ENCODE measurements around the gene IQSEC2.

Gene IQSEC2

DNA sequence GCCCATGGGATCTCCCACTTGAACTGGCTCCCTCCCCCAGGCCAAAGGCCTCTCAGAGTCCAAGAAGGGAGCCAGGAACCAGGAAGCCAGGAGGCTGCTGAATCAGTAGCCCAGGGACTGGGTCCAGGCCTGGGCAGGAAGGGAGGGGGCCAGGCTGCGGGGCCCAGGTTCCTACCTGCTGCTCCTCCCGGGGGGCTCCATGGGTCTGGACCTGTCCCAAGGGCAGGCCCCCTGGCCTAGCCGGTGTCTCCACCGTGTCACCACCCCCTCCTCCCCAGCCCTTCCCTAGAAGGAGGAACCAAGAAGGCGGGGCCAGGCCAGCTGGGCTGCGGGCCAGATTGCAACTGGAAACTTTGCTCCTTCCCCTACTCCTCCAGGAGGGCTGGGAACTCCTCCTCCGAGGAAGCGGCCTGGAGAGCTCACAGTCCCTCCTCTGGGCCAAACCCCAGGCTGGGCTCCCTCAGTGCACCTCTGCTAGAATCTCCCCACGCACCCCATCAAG lies at the start of gene IQSEC2:
Gene IQSEC2 (minus strand): TSS at position 264 of the 502 bp plus-strand sequence.
- in situ Hi-C loops (cut with MboI; ENCODE audit: low sequenced_read_pairs), result no loop called here

DNA sequence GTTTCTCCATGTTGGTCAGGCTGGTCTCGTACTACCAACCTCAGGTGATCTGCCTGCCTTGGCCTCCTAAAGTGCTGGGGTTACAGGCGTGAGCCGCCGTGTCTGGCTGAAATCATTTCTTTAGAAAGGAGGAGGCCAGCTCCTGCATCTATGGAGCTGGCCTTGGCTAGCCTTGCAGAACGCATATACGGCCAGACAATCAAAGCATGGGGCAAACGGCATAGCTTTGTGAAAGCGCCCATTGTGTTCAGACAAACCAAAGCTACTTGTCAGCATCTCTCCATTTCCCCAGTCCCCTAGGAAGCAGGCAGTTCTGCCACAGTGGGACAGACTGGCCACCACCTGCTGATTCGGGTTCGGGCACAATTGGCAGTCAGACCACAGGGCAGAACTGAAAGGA lies 48.9 kb upstream of the IQSEC2 start:
- in situ Hi-C loops (cut with MboI; ENCODE audit: low sequenced_read_pairs), result no loop called here

DNA sequence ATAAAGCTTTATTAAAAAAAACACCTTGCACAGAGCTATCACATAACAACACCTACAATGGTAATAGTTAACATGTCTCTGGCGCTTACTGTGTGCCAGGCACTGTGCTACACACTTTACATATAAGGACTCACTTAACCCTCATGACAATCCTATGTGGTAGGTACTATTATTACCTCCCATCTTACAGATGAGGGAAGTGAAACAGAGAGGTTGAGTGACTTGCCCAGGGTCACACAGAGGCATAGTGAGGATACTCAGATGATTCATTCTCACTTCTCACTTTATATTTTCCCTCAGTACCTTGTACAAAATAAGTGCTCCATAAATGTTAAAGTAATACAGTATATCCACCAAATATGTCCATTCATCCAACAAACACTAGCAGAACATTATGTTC lies 43.4 kb upstream of the IQSEC2 start:
- in situ Hi-C loops (cut with MboI; ENCODE audit: low sequenced_read_pairs), result loop anchor here (25.0 kb wide), 1 partner anchor 262 kb away; no protein-coding TSS in a partner anchor

DNA sequence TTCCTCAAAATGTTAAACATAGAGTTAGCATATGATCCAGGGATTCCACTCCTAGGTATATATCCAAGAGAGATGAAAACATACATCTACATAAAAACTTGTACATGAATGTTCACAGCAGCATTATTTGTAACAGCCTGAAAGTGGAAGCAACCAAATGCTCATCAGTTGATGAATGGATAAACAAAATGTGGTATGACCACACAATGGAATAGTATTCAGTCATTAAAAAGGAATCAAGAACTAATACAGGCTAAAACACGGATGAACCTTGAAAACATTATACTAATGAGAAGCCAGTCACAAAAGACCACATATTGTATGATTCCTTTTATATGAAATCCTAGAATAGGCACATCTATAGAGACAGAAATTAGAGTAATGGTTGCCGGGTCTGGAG lies 42.7 kb upstream of the IQSEC2 start:
- in situ Hi-C loops (cut with MboI; ENCODE audit: low sequenced_read_pairs), result loop anchor here (25.0 kb wide), 1 partner anchor 263 kb away; no protein-coding TSS in a partner anchor

DNA sequence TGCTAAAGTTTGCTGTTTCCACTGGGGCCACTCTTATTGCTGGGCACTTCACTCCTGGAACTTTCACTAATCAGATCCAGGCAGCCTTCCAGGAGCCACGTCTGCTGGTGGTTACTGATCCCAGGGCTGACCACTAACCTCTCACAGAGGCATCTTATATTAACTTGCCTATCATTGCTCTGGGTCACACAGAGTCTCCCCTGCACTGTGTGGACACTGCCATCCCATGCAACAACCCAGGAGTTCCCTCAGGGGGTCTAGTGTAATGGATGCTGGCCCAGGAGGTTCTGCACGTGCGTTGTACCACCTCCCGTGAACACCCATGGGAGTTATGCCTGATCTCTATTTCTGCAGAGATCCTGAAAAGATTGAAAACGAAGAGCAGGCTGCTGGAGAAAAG lies 41.8 kb upstream of the IQSEC2 start:
- in situ Hi-C loops (cut with MboI; ENCODE audit: low sequenced_read_pairs), result loop anchor here (25.0 kb wide), 1 partner anchor 264 kb away; no protein-coding TSS in a partner anchor

DNA sequence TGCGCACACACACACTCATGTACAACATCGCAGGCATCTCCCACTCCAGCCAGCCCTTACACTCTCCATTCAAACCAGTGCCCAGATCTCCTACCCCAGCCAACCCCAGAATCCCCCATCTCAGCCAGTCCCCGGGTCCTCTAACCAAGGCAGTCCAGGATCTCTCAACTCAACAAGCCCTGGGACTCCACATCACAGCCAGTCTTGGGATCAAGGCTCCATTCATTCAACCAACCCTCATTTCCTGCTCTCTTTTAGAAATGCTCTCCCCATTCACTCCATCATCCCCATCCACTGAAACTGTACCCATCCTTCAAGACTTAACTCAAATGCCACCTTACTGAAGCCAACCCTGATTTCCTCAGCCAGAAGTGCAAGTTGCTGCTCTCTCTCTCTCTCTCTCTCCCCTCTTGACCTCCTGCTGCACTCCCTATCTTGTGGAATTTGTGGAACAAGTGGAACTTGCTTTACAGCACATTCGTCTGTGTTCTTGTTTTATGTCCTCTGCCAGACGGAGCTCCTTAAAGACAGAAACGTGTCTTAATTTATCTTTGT lies 40.6 kb upstream of the IQSEC2 start:
- in situ Hi-C loops (cut with MboI; ENCODE audit: low sequenced_read_pairs), result loop anchor here (25.0 kb wide), 1 partner anchor 265 kb away; no protein-coding TSS in a partner anchor

DNA sequence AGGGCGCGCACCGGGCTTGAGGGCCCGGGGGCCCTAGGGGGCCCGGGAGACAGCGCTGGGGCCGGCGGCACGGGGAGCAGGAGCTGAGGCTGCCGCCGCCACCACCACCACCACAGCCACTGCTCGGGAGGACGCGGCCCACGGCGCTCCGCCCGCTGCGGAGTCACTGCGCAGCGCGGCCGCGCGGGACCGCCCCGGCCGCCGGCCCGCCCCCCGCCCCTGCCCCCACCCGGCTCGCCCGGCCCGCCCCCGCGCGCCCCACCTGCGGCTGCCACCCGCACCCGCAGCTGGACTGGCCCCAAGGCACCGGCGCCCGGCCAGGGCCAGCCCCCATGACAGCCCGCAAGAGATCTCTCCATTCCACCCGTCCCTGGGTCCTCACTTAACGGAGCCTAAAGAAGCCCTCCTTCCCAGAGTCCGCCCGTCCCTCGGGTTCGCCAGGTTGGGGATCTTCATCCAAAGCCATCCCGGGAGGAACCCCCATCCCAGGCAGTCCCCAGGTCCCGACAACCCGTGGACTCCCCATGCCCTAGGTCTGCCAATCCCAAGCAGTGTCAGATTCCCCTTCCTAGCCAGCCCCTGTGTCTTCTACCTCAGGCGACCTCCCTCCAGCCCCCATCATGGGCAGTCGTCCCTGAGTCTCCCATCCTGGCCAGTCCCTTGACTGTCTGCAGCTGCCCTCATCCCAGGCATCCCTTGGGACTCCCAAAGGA lies 40.0 kb upstream of the IQSEC2 start:
- in situ Hi-C loops (cut with MboI; ENCODE audit: low sequenced_read_pairs), result loop anchor here (25.0 kb wide), 1 partner anchor 266 kb away; no protein-coding TSS in a partner anchor

DNA sequence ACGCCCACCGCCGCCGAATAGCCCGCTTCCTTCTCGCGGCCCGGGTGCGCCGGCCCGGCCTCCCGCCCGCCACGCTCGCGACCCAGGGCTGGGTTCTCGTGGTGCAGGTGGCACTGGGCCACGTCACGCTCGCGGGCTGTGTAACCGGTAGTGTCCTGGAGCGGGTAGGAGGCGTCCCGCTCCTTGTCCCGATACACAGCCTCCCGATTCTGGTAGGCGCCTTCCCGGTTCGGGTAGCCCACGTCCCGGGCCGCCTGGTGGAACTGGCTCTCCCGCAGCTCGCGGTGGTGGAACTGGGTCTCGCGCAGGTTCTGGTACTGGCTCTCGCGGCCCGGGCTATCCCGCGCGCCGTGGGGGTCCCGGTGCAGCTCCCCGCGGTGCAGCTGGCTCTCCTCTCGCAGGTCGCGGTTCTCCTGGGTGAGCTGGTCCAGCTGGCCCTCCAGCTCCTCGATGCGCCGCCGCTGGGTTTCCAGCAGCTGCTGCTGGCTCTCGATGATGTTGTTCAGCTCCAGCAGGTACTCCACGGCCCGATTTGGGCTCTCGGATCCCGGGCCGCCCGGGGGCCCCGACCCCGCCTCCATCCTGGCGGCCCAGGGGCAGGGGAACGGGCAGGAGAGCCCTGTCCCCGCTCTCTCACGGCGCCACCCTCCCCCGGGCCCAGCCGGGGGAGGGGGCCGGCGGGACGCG lies 39.3 kb upstream of the IQSEC2 start:
- in situ Hi-C loops (cut with MboI; ENCODE audit: low sequenced_read_pairs), result loop anchor here (25.0 kb wide), 1 partner anchor 267 kb away; no protein-coding TSS in a partner anchor

DNA sequence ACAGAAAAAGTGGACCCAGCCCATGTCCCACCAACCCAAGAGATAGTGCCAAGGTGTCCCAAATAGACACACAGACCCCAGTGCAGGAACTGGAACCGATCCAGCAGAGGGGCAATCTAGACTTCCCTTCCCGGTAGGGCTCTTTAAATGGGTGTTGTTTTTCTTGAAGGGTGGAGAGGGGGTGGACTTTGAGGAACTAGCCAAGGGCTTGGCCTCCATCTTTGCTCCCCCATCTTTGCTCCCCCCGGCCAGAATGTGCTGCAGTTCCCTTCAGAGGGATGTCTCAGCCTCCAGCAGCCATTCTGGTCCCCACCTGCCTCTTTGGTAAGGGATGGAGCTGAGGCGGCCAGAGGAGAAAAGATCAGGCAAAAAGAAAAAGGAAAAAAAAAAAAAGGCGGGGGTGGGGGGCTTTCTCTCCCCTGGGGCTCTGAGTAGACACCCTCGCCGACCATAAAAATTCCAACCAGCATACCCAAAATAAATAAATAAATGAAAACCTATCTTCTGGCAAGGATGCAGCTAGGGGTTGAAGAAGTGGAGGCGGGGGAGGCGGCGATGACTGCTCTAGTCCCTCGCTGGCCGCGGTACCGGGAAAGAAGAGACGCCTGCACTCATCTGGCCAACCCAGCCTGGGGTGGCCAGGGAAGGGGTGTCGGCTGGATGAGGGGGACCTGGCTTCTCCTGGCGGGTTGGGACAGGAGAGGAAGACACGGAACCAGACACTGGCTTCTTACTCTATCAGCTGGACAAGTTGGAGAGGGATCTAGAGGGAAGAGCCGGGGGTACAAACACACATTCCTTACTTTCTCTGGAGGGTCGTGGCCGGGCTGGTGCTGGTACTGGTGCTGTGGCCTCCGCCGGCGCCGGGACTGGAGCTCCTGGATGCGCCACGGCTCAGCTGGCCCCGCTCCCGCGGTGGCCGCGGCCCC lies 38.5 kb upstream of the IQSEC2 start:
- in situ Hi-C loops (cut with MboI; ENCODE audit: low sequenced_read_pairs), result loop anchor here (10.0 to 25.0 kb wide), 2 partner anchors 115 to 267 kb away; partner anchors contain the start of gene HSD17B10

DNA sequence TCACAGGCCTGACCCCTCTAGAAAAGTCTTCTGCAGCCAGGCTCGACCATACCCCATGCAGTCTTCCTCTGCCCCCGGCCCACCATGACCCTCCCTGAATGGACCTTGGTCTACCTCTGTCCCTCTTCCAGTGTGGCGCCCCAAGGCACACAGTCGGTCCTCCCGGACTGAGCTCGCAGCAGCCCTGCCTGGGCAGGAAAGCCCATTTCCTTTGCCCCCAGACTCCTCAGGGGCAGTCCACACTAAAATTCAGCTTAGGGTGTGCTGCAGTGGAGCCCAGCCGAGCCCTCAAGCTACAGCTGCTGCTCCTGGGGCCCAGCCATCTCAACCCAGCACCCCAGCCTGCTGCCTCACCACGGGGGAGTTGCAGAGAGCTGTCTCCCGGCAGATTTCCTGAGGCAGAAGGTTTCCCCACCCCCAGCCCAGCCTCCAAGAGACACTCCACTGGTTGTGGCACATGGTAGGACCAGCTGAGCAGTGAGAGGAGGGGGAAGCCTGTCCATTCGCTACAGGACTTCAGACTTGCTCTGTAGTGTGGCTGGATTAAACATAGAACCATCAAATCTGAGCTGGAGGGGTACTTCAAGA lies 37.5 kb upstream of the IQSEC2 start:
- in situ Hi-C loops (cut with MboI; ENCODE audit: low sequenced_read_pairs), result loop anchor here (10.0 to 25.0 kb wide), 2 partner anchors 116 to 268 kb away; partner anchors contain the start of gene HSD17B10

DNA sequence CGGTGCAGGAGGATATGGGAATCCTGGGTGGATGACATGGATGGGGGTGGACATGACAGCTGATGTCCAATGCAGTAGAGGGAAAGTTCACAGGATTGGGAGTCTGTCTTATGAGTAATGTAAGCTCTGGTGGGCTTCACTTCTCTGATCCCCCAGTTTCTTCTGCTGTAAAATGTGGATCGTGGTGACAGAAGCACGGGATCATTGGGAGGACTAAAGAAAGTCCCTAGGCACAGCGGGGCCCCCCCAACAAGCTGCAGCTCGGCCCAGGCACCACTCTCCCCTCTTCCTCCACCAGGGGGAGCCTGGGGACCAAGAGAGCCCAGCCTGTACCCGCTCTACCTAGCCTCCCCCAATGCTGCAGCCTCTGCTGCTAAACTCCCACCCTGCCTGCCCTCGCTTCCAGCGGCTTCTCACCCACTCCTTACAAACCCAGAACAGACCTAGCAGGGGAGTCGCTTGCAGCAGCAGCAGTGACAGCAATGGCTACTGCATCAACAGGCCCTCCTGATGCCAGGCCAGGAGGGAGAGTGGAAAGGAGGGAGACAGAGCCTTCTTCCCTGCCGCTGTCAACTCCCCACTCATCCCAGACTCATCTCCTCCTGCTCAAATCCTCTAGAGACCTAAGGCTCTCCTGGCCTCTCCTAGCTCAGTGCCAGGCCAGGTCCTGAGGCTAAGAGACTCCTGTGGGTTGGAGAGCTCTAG lies 36.1 kb upstream of the IQSEC2 start:
- in situ Hi-C loops (cut with MboI; ENCODE audit: low sequenced_read_pairs), result loop anchor here (10.0 to 25.0 kb wide), 2 partner anchors 117 to 270 kb away; partner anchors contain the start of gene HSD17B10

DNA sequence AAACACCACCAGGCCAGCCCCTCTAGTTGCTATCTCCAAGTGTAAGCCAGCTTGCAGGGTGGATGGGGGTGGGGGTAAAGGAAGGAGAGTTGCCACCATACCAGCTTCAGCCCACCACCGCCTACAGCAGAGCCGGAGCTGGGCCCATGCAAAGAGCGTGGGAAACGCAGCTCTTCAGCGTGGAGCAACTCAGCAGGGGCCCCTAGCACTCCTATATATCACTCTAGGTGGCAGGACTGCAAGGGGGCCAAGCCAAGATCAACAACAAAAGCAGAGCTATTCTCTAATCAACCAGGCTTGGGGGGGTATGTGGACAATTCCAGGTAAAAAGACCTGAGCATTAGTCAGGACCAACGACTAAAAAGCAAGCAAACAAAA lies 35.5 kb upstream of the IQSEC2 start:
- in situ Hi-C loops (cut with MboI; ENCODE audit: low sequenced_read_pairs), result loop anchor here (10.0 to 25.0 kb wide), 2 partner anchors 118 to 270 kb away; partner anchors contain the start of gene HSD17B10

DNA sequence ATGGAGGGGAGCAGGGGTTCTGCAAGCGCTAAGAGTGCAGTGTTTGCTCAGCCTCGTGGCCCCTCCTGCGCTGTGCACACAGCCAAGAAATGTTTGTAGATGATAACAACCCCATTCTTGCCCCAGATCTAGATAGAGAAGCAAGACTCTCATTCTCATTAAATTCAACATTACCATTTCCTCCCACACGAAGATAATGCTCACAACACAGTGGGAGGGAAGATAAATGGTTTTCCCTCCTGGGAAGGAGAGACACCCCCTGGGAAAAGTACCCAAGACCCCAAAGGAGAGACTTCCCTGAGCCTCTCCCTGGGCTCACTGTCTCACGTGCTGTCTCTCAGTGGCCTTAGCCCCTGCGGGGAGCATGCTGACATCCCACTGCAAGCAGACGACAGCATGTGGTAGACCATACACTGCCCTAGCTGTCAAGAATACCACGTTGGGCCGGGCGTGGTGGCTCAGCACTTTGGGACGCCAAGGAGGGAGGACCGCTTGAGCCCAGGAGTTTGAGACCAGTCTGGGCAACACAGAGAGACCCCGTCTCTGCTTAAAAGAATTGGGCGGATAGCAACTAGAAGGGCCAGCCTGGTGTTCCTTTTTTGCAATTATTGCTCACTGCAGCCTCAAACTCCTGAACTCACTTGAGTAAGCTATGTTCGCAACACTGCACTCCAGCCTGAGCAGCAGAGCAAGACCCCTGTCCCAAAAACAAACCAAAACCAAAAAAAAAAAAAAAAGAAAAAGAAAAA lies 34.9 kb upstream of the IQSEC2 start:
- in situ Hi-C loops (cut with MboI; ENCODE audit: low sequenced_read_pairs), result loop anchor here (10.0 to 25.0 kb wide), 2 partner anchors 119 to 271 kb away; partner anchors contain the start of gene HSD17B10

DNA sequence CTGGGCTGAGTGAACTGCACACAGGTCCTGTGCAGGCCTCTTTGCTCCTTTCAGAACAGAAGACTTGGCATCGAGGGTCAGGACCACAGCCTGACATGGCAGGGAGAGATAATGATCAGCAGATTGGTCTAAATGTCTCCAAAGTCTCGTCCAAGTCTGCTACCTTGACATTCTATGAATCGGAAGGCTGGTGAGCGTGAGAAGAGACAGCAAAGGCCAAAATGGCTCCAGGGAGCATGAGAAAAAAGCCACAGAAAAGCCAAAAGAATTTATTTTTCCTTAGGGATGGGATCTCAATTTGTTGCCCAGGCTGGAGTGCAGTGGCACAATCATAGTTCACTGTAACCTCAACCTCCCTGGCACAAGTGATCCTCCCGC lies 32.3 kb upstream of the IQSEC2 start:
- in situ Hi-C loops (cut with MboI; ENCODE audit: low sequenced_read_pairs), result loop anchor here (10.0 to 25.0 kb wide), 2 partner anchors 121 to 274 kb away; partner anchors contain the start of gene HSD17B10

DNA sequence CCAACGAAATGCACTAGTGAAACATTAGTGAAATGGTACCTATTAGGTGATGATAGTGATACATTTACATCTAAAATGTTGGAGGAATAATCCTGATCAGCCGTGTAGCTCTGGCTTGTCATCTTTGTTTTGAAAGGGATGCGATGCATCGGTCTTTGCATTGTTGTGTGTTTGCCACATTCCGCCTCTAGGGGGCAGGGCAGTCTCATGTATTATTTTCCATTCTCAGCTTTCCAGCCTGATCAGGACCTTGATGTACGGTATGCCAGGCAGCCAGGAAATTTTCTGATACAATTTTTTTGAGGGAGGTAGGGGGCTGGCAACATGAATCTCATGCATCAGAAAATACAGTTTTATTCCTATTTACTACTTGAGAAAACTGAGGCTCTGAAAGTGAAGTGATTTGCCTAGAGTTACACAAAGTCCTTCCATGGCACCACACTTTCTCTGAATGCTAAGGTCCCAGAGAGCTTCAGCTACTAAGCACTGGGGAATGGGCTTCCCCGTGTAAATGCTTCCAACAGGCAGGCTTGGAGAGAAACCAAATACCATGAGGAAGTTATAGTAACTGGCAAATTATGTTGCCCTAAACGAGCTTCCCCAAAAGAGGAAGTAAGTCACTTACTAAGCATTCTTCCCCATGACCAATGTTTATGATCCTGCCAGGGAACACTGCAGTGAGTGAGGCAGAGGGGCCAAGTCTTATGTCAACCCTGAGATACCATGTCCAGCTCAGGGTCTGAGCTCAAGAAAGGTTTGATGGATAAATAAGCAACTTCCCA lies 31.8 kb upstream of the IQSEC2 start:
- in situ Hi-C loops (cut with MboI; ENCODE audit: low sequenced_read_pairs), result loop anchor here (10.0 to 25.0 kb wide), 2 partner anchors 122 to 274 kb away; partner anchors contain the start of gene HSD17B10

DNA sequence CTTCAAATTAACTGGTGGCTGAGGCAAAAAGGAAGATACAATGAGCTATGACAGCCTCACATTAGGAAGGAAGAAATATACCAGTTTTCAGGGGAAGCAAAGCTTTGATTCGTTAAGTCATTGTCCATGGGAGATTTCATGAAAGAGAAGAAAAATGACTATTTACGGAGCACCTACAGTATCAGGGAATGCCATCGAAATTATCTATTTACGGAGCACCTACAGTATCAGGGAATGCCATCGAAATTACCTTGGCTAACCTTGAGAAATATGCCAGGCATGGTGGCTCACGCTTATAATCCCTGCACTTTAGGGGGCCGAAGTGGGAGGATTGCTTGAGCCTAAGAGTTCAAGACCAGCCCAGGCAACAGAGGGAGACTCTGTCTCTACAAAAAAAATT lies 28.5 kb upstream of the IQSEC2 start:
- in situ Hi-C loops (cut with MboI; ENCODE audit: low sequenced_read_pairs), result loop anchor here (10.0 to 25.0 kb wide), 2 partner anchors 125 to 277 kb away; partner anchors contain the start of gene HSD17B10

DNA sequence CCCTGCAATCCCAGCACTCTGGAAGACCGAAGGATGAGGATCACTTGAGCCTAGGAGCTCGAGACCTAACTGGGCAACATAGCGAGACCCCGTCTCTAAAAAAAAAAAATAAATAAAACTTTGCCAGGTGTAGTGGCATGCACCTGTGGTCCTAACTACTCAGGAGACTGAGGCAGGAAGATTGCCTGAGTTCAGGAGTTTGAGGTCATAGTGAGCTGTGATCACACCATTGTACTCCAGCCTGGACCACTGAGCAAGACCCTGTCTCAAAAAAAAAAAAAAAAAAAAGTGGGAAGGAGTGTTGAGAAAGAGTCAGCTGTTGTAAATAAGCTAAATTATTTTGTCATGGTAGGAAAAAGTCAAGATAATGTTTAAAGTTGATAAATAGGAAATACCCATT lies 27.5 kb upstream of the IQSEC2 start:
- in situ Hi-C loops (cut with MboI; ENCODE audit: low sequenced_read_pairs), result loop anchor here (25.0 kb wide), 1 partner anchor 278 kb away; no protein-coding TSS in a partner anchor
